ENCODE measurements around the gene DCT.

DNA sequence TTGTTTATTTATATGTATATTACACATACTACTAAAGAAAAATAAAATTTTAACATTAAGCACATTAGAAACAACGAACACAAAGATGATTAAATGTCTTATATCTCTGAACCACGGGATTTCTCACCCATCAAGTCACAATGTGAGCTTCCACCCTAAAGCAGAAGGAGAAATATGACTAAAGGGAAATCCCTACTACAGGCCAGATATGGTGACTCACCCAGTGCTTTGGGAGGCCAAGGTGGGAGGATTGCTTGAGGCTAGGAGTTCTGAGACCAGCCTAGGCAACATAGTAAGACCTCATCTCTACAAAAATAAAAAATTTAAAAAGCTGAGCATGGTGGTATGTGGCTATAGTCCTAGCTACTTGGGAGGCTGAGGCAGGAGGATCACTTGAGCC lies 24.6 kb downstream of the DCT start:
- TF ChIP-seq, protein P1, sequence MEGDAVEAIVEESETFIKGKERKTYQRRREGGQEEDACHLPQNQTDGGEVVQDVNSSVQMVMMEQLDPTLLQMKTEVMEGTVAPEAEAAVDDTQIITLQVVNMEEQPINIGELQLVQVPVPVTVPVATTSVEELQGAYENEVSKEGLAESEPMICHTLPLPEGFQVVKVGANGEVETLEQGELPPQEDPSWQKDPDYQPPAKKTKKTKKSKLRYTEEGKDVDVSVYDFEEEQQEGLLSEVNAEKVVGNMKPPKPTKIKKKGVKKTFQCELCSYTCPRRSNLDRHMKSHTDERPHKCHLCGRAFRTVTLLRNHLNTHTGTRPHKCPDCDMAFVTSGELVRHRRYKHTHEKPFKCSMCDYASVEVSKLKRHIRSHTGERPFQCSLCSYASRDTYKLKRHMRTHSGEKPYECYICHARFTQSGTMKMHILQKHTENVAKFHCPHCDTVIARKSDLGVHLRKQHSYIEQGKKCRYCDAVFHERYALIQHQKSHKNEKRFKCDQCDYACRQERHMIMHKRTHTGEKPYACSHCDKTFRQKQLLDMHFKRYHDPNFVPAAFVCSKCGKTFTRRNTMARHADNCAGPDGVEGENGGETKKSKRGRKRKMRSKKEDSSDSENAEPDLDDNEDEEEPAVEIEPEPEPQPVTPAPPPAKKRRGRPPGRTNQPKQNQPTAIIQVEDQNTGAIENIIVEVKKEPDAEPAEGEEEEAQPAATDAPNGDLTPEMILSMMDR (IDR thresholded peaks at IDR 0.05 in 2 of 3, conservative IDR thresholded peaks at IDR 0.05 in 1 of 3; ENCODE audit: borderline replicate concordance in 1 of 3, insufficient read depth in 1 of 3, low read depth in 2 of 3, low read length in 2 of 3) = no peak
- TF ChIP-seq, protein P2, sequence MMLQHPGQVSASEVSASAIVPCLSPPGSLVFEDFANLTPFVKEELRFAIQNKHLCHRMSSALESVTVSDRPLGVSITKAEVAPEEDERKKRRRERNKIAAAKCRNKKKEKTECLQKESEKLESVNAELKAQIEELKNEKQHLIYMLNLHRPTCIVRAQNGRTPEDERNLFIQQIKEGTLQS (IDR thresholded peaks at IDR 0.05) = no peak
- TF ChIP-seq RAD21 (IDR thresholded peaks at IDR 0.05; ENCODE audit: low read depth) (no peak), POLR2A (IDR thresholded peaks at IDR 0.05; ENCODE audit: borderline replicate concordance, extremely low read depth, insufficient read depth, insufficient read length) (no peak), CEBPB (IDR thresholded peaks at IDR 0.05; ENCODE audit: low read depth) (no peak), JUND (IDR thresholded peaks at IDR 0.05) (no peak), EZH2phosphoT487 (IDR thresholded peaks at IDR 0.05; ENCODE audit: borderline replicate concordance) (no peak), ZNF274 (IDR thresholded peaks at IDR 0.05; ENCODE audit: low read depth, low read length) (no peak), SP1 (IDR thresholded peaks at IDR 0.05; ENCODE audit: low read depth) (no peak), EZH2 (IDR thresholded peaks at IDR 0.05) (no peak)

Data from HCT116 (cell line).